Esophagus squamous epithelium (tissue), 4 donors: Measurements from ENCODE around the gene THSD7A.

Source experiments
- POLR2A ChIP-seq, 4 donors: fragments of 450-650 bp; IDR thresholded peaks; one replicate each; pipeline ENCODE4 v1.6.1; 2017; ENCODE audit warnings: antibody characterized with exemption in 4 of 4, mild to moderate bottlenecking in 4 of 4, moderate library complexity in 3 of 4
- TF ChIP-seq, protein P1 (sequence below), 6 experiments: fragments of 450-650 bp in 4 of 6; fragments of 200-600 bp in 2 of 6; sonication (generic) in 2 of 6; IDR thresholded peaks; one replicate each; pipeline ENCODE4 v1.5.1; 2016 to 2019; ENCODE audit warnings: antibody characterized with exemption in 6 of 6, mild to moderate bottlenecking in 4 of 6, moderate library complexity in 4 of 6

DNA sequence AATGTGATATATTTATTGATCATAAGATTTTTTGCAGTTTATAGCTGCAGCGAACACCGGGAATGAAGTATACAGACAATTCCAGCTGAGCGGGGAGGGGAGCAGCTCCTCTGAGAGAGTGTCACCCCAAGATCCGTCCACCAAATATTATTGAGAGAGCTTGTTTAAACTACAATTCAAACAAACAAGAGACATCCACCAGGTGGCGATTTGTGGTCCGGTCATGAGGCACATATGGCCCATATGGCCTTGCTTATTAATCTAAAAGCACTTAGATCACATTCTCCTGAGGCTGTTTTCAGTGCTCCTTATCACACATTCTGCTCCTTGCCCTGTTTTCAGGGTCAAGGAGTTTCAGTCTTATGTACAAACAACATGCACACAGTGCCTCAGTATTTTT is 83.1 kb downstream of the THSD7A start:
- TF ChIP-seq, protein P1, sequence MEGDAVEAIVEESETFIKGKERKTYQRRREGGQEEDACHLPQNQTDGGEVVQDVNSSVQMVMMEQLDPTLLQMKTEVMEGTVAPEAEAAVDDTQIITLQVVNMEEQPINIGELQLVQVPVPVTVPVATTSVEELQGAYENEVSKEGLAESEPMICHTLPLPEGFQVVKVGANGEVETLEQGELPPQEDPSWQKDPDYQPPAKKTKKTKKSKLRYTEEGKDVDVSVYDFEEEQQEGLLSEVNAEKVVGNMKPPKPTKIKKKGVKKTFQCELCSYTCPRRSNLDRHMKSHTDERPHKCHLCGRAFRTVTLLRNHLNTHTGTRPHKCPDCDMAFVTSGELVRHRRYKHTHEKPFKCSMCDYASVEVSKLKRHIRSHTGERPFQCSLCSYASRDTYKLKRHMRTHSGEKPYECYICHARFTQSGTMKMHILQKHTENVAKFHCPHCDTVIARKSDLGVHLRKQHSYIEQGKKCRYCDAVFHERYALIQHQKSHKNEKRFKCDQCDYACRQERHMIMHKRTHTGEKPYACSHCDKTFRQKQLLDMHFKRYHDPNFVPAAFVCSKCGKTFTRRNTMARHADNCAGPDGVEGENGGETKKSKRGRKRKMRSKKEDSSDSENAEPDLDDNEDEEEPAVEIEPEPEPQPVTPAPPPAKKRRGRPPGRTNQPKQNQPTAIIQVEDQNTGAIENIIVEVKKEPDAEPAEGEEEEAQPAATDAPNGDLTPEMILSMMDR (IDR thresholded peaks at IDR 0.05): no peak
- no peak for TF ChIP-seq POLR2A (IDR thresholded peaks at IDR 0.05)
